ENCODE data around the gene MAST2. TPM values are rescaled to one million over a fixed set of nuclear protein-coding genes. Genes with fewer than 3 reads are reported as not detected.

The MAST2 gene
- total and polyA plus RNA-seq, 9 of the 15 experiments (the other 6 are each of a cell fraction or from before 2014, with no cell fraction given): 0.73 to 32.0 (median 17.8) TPM

GRCh38 chr1:45769261-45769932, 34.0 kb upstream of the MAST2 start (continued):
- TF ChIP-seq SREBF2 (CRISPR knock-in tag; IDR thresholded peaks at IDR 0.05): no peak
- 0 out of 2 replicates have a peak, but pooled peaks have one; percentile 35 for TF ChIP-seq MYC (IDR thresholded peaks at IDR 0.05; ENCODE audit: low read depth, low read length)
- no peak for TF ChIP-seq MYC (CRISPR knock-in tag; IDR thresholded peaks at IDR 0.05; ENCODE audit: borderline replicate concordance, low read depth)
- TF ChIP-seq THAP12 (CRISPR knock-in tag; IDR thresholded peaks at IDR 0.05): no peak
- no peak for TF ChIP-seq SFPQ (IDR thresholded peaks at IDR 0.05; ENCODE audit: low read depth, low read length)
- TF ChIP-seq ESRRB (CRISPR knock-in tag; IDR thresholded peaks at IDR 0.05; ENCODE audit: borderline replicate concordance): no peak
- no peak for TF ChIP-seq KLF6 (CRISPR knock-in tag; IDR thresholded peaks at IDR 0.05; ENCODE audit: borderline replicate concordance)
- TF ChIP-seq MAX (CRISPR knock-in tag; IDR thresholded peaks at IDR 0.05): 0 out of 2 replicates have a peak, but pooled peaks have one; percentile 38
- TF ChIP-seq BHLHE40 (IDR thresholded peaks at IDR 0.05; ENCODE audit: low read length): no peak
- TF ChIP-seq POLR2A (conservative IDR thresholded peaks at IDR 0.05): no peak
- TF ChIP-seq PTBP1 (IDR thresholded peaks at IDR 0.05; ENCODE audit: low read depth, low read length): no peak
- no peak for TF ChIP-seq C11orf30 (IDR thresholded peaks at IDR 0.05; ENCODE audit: low read depth)
- no peak for TF ChIP-seq PML (IDR thresholded peaks at IDR 0.05; ENCODE audit: low read length)
